DND-41 (cell line): Measurements from ENCODE around the gene CAMKMT.

Source experiments
- CTCF ChIP-seq: IDR thresholded peaks from 2 replicates; pipeline ENCODE4 v1.5.1; 2012; ENCODE audit warnings: borderline replicate concordance, low read length, moderate library complexity, mild to moderate bottlenecking; ENCODE audit not compliant: poor library complexity, severe bottlenecking; ENCODE audit errors: extremely low read depth
- EZH2 ChIP-seq: IDR thresholded peaks from 3 replicates; pipeline ENCODE4 v1.6.1; 2012; ENCODE audit warnings: borderline replicate concordance, low read depth, mild to moderate bottlenecking, moderate library complexity, low read length, inconsistent platforms; ENCODE audit not compliant: severe bottlenecking

GRCh38 chr2:44549099-44549471 is 187.3 kb downstream of the CAMKMT start:
- TF ChIP-seq CTCF (no peak), EZH2 (no peak)
